Measurements from ENCODE around the gene AMH.

DNA sequence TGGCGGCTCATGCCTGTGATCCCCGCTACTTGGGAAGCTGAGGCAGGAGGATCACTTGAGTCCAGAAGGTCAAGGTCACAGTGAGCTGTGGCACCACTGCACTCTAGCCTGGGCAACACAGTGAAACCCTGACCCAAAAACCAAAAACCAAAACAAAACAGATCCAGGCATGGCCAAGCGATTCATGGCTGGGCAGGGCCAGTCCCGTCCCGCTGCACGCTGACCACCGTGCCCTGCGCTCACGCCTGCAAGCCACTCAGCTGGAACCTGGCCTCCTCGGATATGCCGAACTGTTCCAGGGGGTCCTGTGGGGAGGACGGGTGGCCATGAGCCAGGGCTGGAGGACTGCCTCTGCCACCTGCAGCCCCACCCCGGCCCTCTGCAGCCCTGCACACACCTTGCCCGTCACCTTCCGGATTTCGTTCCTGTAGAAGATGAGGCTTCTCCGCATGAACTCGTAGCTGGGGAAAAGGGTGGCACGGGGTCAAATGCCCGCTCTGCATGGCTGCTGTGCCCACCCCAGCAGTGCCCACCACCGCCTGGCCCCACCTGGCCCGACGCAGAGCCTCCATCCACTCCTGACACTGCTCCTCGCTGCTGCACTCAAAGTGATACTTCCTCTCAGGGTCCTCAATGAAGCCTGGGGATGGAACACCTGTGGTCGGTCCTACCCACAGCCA is 15.4 kb upstream of the AMH start:
- no peak for TF ChIP-seq CTCF (conservative IDR thresholded peaks at IDR 0.05)
- TF ChIP-seq ZFX (IDR thresholded peaks at IDR 0.05), result no peak
